GM18499 (cell line): Measurements from ENCODE around the gene RAD51B.

ENCODE experiments used
- ATAC-seq: cut with Tn5 transposase; IDR thresholded peaks from one replicate; pipeline ENCODE4 v1.9.1; 2021; ENCODE audit warnings: moderate number of reproducible peaks; ENCODE audit not compliant: insufficient read depth, unreplicated experiment

The RAD51B gene

GRCh38 chr14:68598621-68599447 is 779.3 kb downstream of the RAD51B start:
- ATAC-seq: no peak

- no peak for ATAC-seq
Measured at GRCh38 chr14:68599896-68600610, 780.5 kb downstream of the RAD51B start.

GRCh38 chr14:68602507-68602906 is 782.9 kb downstream of the RAD51B start:
- ATAC-seq: no peak

GRCh38 chr14:68603533-68604360 is 784.2 kb downstream of the RAD51B start:
- ATAC-seq: no peak

- no peak for ATAC-seq
Measured at GRCh38 chr14:68604361-68604730, 784.8 kb downstream of the RAD51B start.

- ATAC-seq: no peak
Measured at GRCh38 chr14:68604822-68605221, 785.2 kb downstream of the RAD51B start.

- no peak for ATAC-seq
Measured at GRCh38 chr14:68606176-68606575, 786.6 kb downstream of the RAD51B start.

GRCh38 chr14:68606644-68607043 is 787.1 kb downstream of the RAD51B start:
- ATAC-seq: no peak

- ATAC-seq: no peak
Measured at GRCh38 chr14:68607081-68607866, 787.7 kb downstream of the RAD51B start.

GRCh38 chr14:68607867-68608573 is 788.4 kb downstream of the RAD51B start:
- ATAC-seq: no peak

- no peak for ATAC-seq
Measured at GRCh38 chr14:68608574-68608962, 789.0 kb downstream of the RAD51B start.

- ATAC-seq: no peak
Measured at GRCh38 chr14:68609012-68609411, 789.4 kb downstream of the RAD51B start.

GRCh38 chr14:68610251-68610793 is 790.7 kb downstream of the RAD51B start:
- ATAC-seq: no peak

- no peak for ATAC-seq
Measured at GRCh38 chr14:68611599-68611998, 792.0 kb downstream of the RAD51B start.

GRCh38 chr14:68612049-68612448 is 792.5 kb downstream of the RAD51B start:
- no peak for ATAC-seq

- ATAC-seq: no peak
Measured at GRCh38 chr14:68616221-68616902, 796.8 kb downstream of the RAD51B start.

GRCh38 chr14:68619790-68620574 is 800.4 kb downstream of the RAD51B start:
- ATAC-seq: no peak
